Activated T-cell treated with anti-CD3 and anti-CD28 coated beads for 1 hour (primary cell): ENCODE measurements around the gene NUDT13.
A peak's percentile ranks its signal among the peaks of the same experiment; 100 is the strongest.
"Not testable (repeated sequence)": the region's sequence is repeated elsewhere in the genome, so short reads cannot be mapped to it uniquely, and the experiment has no call there.

Experiments
- DNase-seq: peaks from one replicate; pipeline ENCODE4 v3.0.0-alpha.2; 2020; ENCODE audit warnings: low read depth

Gene NUDT13

DNA sequence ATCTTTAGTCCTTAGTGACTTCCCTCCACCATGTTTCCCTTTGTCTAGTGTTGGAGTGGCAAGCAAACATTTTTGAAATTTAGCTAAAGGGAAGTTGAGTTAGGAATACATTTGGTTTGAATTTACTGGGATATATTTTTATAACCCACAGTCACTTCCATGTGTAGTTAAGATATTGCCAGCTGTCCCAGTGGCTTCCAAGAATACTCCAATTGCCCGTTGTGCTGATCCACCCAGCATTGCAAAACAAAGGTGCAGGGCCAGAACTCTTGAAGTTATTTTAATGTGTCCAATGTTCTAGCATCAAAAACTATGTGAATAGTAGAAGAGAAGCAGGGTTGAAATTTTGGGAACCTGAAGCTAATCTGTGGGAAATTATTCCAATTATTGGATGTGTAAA is 11.1 kb upstream of the NUDT13 start:
- no peak for DNase-seq

DNA sequence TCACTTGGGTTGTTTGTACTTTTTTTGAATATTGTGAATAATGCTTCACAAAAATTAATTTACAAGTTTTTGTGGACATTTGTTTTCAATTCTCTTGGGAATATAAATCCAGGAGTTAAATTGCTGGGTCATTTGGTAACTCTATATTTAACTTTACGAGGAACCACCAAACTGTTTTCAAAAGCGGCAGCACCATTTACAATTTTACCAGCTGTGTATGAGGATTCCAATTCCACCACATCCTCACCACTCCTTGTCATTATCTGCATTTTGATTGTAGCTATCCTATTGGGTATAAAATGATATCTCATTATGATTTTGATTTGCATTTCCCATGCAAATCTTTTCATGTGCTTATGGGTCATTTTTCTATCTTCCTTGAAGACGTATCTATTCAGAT is 4.0 kb upstream of the NUDT13 start:
- no peak for DNase-seq

GRCh38 chr10:73109248-73109652 is 1.0 kb upstream of the NUDT13 start:
- not testable (repeated sequence) for DNase-seq

DNA sequence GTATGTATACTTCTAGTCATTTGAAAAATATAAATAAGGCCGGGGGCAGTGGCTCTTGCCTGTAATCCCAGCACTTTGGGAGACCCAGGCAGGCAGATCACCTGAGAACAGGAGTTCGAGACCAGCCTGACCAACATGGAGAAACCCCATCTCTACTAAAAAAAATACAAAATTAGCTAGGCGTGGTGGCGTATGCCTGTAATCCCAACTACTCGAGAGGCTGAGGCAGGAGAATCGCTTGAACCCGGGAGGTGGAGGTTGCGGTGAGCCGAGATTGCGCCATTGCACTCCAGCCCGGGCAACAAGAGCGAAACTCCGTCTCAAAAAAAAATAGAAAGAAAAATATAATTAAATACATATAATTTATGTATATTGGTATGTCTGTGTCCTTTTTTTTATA is 1.8 kb downstream of the NUDT13 start:
- not testable (repeated sequence) for DNase-seq

DNA sequence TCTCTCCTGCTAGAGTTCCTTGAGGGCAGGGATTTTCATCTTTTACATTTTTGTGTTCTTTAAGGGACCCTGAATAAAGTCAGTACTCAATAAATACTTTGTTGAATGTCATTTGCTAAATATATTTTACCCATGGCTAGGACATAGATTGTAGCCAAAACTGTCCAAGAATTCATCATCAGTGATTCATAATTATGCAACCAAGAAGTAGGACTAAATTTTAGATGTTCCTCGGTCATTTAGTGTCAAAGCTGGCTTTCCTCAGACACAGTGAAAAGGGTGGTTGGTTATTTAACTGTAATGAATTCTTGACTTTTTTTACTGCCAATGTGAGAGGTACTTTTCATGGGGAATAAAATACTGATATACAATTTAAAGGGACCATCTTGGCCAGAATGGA is 3.3 kb downstream of the NUDT13 start:
- DNase-seq: no peak

GRCh38 chr10:73116017-73116416 is 5.8 kb downstream of the NUDT13 start:
- no peak for DNase-seq

DNA sequence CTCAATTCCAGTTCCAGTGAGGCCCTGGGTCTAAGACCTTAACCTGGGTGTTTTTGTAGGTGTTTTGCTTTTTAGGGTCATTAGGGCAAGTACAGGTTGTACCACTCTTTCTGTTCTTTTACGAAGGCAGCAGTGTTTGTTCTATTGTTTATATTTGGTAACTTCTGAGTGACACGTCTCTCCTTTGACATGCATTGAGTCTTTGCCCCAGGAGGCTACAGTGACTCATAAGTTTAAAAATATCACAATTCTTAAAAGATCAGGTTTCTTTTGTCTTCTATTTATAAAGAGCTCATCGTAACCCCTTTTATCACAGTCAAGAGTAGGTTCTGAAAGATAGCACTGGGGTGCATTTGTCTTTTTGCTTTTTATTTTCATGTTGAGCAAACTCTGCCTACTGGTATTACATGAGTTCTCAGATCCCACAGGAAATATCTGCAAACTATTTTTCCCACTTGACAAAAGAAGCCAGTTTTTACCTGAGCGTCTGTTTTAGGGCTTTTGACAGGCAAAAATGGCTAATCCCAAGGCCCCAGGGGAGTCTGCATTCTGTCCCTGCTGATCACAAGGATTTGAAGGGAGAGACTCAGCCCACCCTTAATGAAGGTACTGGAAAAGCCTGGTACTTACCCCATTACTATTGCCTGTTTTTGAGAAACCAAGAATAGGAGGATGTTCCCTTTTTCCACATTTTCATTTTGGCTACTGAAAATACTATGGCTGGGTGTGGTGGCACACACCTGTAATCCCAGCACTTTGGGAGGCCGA is 7.9 kb downstream of the NUDT13 start:
- no peak for DNase-seq

DNA sequence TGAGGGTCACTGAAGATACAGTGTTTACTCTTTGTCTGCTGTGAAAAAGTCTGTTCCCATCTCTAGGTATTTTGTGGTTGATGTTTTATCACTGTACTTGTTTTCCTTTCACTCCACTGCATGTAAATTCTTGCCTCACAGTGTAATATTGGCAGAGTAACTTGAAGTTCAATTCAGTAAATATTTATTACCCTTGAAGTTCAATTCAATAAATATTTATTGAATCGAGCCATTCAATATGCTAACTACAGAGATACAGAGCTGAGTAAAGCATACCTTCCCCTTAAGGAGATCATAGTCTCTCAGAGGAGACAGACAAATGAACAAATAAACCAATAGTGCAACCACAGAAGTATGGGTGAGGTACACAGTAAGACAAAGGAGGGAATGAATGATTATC is 9.2 kb downstream of the NUDT13 start:
- DNase-seq: no peak

GRCh38 chr10:73119952-73120351 is 9.7 kb downstream of the NUDT13 start:
- DNase-seq: no peak

DNA sequence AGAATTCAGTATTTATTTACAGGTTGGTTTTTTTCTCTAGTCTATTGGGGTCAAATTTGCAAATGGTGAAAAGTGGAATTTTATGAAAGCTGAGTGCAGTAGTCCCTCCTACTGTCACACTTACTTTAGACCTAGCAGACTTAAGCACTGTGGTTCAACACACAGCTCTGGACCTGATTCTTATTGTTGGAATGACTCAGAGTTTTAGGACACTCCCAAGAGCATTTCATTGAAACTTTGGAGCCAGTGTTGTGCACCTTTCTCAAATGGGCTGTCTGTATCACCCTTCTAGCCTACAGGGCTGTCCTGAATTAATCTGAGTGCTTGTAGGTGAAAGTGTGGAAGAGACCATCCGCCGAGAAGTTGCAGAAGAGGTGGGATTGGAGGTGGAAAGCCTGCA is 16.1 kb downstream of the NUDT13 start:
- DNase-seq: no peak

- DNase-seq: no peak
Observed at GRCh38 chr10:73131301-73131700, 21.0 kb downstream of the NUDT13 start.

- no peak for DNase-seq
Observed at GRCh38 chr10:73131913-73132686, 21.8 kb downstream of the NUDT13 start.

DNA sequence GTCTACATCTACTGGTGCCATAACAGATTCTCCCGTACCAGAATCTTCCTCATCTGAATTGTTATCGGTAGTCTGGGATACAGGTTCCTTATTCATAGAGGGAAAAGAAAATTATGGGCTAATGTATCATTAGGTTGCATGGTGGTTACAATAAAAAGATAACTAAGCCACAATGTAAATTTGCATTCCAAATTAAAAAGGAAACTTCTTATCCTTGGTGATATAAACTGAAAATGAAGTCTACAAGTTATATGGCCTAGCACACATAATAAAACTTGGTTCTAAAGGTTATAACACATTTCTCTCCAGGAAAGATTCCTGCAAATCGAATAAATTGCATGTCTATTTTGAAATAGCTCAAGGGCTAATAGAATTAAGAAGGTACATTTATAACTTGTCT is 24.5 kb downstream of the NUDT13 start:
- no peak for DNase-seq

DNA sequence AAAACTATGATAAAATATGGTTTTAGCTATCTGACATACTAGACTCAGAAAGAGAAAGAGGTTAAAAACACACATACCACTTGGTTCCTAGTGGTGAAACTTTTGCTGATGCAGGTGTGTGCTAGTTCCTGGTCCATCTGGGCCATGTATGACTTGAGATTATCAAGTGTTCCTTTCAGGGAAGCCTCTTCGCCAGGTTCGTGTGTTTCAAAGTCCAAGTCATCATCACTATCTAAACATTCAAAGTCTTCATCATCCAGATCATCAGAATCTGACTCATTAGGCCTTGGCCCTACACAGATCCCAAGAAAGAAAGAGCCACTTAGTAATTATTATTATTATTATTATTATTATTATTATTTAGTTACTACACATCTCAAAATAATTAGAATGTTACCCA is 26.4 kb downstream of the NUDT13 start:
- no peak for DNase-seq

- DNase-seq: no peak
Observed at GRCh38 chr10:73139251-73139650, 29.0 kb downstream of the NUDT13 start.

DNA sequence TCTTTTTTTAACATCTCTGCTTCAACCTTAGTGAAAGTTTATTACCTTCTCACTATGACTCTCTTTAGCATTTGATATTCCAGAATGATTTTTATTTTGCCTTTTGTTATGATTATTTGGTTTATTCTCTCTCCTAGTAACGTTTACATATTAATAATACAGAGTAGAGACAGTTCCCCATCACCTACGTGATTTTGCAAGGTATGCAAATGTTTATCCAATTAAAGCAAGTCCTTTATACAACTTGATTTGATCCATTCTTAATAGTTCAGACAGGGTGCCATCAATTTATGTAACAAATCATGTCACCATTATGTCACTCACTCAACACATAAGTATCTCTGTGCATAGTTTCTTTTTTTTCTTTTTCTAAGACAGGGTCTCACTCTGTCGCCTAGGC is 31.3 kb downstream of the NUDT13 start:
- no peak for DNase-seq

GRCh38 chr10:73150633-73151413 is 40.6 kb downstream of the NUDT13 start:
- not testable (repeated sequence) for DNase-seq

- DNase-seq: no peak
Observed at GRCh38 chr10:73152009-73152408, 41.8 kb downstream of the NUDT13 start.

- DNase-seq: no peak
Observed at GRCh38 chr10:73156054-73156453, 45.8 kb downstream of the NUDT13 start.

- DNase-seq: peak; percentile 51
Observed at GRCh38 chr10:73159038-73159648, 48.9 kb downstream of the NUDT13 start.

- no peak for DNase-seq
Observed at GRCh38 chr10:73161079-73161478, 50.8 kb downstream of the NUDT13 start.

GRCh38 chr10:73161662-73162061 is 51.4 kb downstream of the NUDT13 start:
- DNase-seq: no peak
